NCI-H1694 (cell line): Measurements from ENCODE around the gene ICAM4.
A peak's percentile ranks its signal among the peaks of the same experiment; 100 is the strongest.
"Not testable (repeated sequence)": the region's sequence is repeated elsewhere in the genome, so short reads cannot be mapped to it uniquely, and the experiment has no call there.

Experiments used
- DNase-seq: peaks from one replicate; lab custom pipeline; 2025; lab: John Stamatoyannopoulos, UW

Gene ICAM4

GRCh38 chr19:10286803-10287737 is at the start of gene ICAM4:
Gene ICAM4 (plus strand): TSS chr19:10286955. CDS start chr19:10287013, 58 bp downstream.
- no peak for DNase-seq

DNA sequence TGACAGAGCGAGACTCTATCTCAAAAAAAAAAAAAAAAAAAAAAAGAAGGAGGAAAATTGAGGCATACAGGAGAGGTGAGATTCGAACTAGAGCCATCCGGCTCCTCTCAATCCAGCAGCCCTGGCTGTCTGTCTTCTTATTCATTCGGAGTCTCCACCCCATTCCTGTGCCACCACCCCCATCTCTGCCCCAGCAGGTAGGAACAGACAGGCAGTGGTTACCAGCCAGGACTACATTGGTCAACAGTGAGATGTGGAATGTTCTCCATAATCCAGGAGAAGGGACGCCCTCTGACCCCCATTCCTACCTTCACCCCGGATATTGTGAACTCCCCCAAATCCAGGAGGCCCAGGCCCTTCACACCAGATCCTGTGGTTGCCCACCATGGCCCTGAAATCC is 49.1 kb upstream of the ICAM4 start:
- no peak for DNase-seq

- no peak for DNase-seq
These were observed 48.5 kb upstream of the ICAM4 start for GRCh38 chr19:10238172-10238783.

GRCh38 chr19:10241826-10242449 is 44.8 kb upstream of the ICAM4 start:
- DNase-seq = not testable (repeated sequence)

- no peak for DNase-seq
These were observed 43.1 kb upstream of the ICAM4 start for GRCh38 chr19:10243606-10244005.

GRCh38 chr19:10245189-10245939 is 41.4 kb upstream of the ICAM4 start:
- DNase-seq = no peak

- no peak for DNase-seq
These were observed 40.2 kb upstream of the ICAM4 start for GRCh38 chr19:10246511-10246910.

DNA sequence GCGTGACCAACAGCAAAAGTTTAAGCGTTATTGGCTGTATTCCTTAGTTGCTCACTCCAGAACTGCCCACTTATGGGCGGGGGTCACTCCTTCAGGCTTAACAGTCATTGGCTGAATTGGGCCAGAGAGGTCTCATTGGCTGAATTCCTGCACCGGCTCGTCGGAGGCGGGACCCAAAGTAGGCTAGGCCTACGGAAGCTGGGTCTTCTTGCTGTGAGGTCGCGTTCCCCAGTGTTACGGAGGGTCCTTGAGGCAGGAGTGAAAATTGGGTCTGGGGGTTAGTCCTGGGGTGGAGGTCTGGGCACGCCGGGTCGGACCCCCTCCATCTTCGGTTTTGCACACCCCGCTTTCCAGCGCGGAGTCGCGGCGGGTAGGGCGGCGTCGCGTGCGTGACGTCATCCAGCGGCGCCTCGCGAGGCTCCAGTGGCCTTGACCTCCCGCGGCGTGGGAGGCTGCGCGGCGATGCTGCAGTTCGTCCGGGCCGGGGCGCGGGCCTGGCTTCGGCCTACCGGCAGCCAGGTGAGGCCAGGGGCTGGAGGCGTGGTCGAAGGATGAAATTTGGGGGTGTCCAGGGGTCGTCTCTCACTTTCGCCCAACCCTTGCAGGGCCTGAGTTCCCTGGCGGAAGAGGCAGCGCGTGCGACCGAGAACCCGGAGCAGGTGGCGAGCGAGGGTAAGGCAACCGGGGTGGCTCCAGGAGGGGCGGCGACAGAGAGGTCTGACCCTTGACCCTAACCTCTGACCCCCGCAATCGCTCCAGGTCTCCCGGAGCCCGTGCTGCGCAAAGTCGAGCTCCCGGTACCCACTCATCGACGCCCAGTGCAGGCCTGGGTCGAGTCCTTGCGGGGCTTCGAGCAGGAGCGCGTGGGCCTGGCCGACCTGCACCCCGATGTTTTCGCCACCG is 34.7 kb upstream of the ICAM4 start, which contains the start of gene MRPL4:
MRPL4 (plus strand) TSS at position 423 of the 903 bp plus-strand sequence; CDS start at position 463, 40 bp downstream.
- peak; percentile 96 for DNase-seq

- DNase-seq = no peak
These were observed 34.0 kb upstream of the ICAM4 start for GRCh38 chr19:10252707-10253106.

DNA sequence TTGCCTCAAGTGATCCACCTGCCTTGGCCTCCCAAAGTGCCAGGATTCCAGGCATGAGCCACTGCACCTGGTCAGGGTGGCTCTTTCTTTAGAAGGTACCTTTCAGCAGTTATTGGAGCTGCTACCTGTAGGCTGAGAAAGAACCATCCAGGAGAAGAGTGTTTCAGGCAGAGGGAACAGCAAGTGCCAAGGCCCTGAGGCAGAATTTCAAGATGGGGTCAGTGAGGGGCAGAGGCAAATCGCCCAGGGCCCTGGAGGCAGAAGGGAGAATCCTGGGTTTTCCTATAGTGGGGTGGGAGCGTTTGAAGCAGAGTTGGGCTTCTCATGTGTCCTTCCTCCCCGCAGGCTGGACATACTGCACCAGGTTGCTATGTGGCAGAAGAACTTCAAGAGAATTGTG is 32.5 kb upstream of the ICAM4 start:
- DNase-seq = no peak

- no peak for DNase-seq
These were observed 31.4 kb upstream of the ICAM4 start for GRCh38 chr19:10255358-10255757.

GRCh38 chr19:10256551-10256950 is 30.2 kb upstream of the ICAM4 start:
- DNase-seq = no peak

- DNase-seq = no peak
These were observed 29.7 kb upstream of the ICAM4 start for GRCh38 chr19:10256970-10257615.

GRCh38 chr19:10258080-10258710 is 28.6 kb upstream of the ICAM4 start:
- no peak for DNase-seq

GRCh38 chr19:10259162-10259905 is 27.4 kb upstream of the ICAM4 start:
- peak; percentile 78 for DNase-seq

DNA sequence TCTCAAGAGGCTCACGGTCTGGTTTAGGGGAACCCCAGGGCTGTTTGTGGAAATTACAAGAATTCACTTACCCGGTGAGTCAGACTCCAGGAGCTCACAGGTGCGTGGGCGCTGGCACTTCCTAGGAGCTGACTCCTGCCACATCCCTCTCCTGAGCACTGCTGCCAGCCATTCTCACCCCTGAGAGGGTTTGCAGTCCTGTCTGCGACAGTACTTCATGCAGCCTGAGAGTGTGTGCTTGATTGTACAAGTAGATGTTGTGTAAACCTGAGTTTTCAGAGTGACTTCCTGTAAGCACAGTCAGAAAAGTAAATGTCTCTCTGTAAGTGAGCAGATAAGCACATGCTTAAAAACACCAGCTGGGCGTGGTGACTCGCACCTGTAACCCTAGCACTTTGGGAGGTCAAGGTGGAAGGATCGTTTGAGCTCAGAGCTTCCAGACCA is 26.6 kb upstream of the ICAM4 start:
- no peak for DNase-seq

GRCh38 chr19:10262771-10263170 is 24.0 kb upstream of the ICAM4 start:
- no peak for DNase-seq

DNA sequence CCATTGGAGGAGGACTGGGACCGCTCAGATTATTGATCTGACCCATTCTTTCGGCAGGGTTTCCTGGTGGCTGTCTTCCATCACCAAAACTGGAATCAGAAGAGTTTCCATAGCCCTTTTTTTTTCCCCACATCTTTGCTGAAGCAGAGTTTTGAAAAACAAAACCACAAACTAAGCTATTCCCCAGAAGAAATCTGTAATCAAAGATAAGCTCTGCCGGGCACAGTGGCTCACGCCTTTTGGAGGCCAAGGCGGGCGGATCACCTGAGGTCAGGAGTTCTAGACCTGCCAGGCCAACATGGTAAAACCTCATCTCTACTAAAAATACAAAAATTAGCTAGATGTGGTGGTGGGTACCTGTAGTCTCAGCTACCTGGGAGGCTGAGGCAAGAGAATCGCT is 20.0 kb upstream of the ICAM4 start:
- no peak for DNase-seq

DNA sequence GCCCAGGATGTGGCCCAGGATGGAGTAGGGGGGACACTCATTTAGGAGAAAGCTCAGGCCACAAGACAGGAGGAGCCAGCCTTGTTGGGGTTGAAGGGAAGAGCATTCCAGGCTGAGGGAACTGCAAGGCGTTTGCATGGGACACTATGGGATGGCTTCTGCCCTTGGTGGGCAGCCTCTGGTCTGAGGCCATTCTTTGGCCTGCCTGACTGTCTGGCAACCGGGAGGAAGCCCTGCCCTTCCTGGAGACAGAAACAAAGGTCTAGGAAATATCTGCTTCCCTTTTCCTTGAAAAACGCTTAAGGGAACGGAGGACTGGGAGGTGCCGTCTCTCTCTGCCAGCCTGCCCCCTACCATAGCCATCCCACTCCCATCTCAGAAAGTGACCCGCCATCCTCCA is 18.7 kb upstream of the ICAM4 start:
- DNase-seq = no peak
